ENCODE data around the gene KLF7.

Gene KLF7

GRCh38 chr2:207165121-207166038 is at the start of gene KLF7:
Gene KLF7, minus strand, starts transcription at chr2:207165948. Its CDS starts 380 bp downstream, at chr2:207165568.
- DNase-seq (peak; percentile 60), ATAC-seq (no peak)

DNA sequence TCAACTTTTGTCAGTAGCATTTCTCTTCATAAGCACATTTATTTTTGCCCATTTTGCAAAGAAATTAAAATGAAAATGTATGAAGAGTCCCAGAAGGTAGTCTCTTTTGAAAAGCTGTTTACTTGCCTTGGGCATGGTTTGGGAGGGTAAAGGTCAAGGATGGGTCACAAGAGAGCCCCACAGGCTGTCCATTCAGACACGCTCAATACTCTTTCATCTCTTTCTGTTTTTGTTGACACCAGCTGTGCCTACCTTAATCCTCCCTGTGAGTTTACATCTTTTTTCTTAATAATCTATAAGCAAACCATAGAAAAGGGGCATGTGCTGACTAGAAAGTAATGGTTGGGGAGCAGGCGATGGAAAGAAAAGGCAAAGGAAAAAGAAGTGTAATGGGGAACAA is 49.6 kb upstream of the KLF7 start:
- DNase-seq: no peak

DNA sequence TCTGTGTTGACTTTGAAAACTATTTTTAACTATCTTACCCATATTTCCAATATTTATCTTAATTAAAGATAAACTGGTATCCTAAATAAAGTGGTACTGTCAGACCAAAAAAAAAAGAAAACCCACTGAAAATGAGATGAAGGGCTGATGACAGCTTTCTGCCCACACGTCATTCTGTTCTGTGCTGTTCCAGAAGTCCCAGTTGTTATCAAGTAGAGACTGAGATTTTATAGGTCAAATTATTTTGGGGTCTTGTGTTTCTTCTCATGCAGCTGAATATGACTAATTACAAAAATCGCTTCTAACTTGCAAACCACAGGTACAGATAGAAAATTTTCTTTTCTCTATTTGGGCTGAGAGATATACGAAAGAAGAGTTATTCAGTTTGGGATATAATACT is 48.7 kb upstream of the KLF7 start:
- DNase-seq: no peak
- ATAC-seq: peak; percentile 57

More for the DNA sequence above, 49.6 kb upstream of the KLF7 start:
- ATAC-seq: no peak

DNA sequence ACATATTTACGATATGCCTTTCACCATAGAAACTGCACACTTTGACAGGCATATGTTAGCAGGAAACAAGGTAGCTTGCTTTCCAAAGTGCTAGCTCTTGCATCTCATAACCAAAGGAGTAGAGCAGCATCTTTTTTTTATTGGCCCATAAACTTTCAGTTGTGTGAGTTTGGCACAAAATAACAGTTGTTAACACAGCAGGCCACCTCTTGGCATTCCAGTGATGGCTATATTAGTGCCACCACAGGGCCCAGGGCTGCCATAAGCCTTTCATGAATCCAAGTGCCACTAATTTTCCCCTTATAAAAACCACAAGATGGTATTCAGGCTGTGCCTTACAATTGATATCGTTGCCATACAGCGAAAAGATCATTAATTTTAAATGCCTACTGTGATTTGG is 40.3 kb upstream of the KLF7 start:
- ATAC-seq (no peak), DNase-seq (no peak)

- no peak for ATAC-seq
- no peak for DNase-seq
Observed at GRCh38 chr2:207205173-207205957, 39.6 kb upstream of the KLF7 start.

DNA sequence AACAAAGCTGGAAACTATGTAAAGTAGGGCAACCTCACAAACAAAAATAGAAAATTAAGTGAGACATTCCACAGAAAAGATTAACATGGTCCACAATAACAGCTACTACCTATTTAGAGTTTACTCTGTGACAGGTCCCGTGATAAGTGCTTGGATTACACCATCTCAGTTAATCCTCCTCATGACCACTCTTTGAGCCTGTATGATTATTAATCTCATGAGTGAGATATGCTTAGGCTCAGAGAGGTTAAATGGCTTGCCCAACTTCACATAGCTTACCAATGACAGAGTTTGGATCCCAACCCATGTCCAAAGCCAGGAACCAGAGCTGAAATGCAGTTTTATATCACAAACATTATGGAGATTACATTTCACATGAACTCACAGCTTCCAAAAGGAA is 37.3 kb upstream of the KLF7 start:
- ATAC-seq (no peak), DNase-seq (no peak)

- peak; percentile 27 for DNase-seq
- ATAC-seq: no peak
Observed at GRCh38 chr2:207202645-207203044, 36.9 kb upstream of the KLF7 start.

GRCh38 chr2:207201416-207201815 is 35.7 kb upstream of the KLF7 start:
- ATAC-seq: no peak
- DNase-seq: no peak

DNA sequence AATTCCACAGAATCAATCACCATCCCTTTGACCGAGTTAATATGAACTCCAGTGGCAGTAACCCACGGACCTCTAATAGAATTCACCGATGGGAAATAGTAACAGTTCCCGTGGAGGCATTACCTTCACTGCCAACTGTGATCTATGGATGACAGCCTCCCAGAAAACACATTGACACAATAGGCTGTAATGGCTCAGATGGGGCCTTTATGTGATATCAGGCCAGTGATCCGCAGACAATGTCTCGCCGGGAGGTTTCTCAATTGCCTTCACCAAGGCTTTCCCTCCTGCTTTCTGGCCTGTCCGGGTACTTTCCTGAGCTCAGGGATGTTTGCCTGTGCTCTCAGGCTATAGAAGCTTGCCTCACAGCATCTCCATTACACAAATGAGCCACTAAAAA is 34.4 kb upstream of the KLF7 start:
- ATAC-seq (no peak), DNase-seq (no peak)

DNA sequence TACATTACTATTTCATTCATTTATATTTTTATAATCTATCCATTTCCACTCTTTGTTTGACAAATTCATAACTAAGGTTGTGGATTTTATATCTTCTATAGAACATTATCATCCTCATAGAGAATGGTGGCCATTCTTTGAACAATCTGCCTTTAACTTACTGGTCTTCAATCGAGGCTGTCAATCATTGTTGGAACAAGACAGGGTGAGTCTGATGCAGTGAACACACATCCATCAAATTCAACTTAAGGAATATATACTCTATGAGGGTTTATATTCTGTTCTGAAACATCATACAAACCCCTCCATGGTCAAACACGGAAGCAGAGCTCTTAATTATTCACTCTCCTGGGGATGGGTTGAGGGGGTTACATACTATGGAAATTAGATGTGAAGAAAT is 28.3 kb upstream of the KLF7 start:
- ATAC-seq: no peak
- DNase-seq: no peak

DNA sequence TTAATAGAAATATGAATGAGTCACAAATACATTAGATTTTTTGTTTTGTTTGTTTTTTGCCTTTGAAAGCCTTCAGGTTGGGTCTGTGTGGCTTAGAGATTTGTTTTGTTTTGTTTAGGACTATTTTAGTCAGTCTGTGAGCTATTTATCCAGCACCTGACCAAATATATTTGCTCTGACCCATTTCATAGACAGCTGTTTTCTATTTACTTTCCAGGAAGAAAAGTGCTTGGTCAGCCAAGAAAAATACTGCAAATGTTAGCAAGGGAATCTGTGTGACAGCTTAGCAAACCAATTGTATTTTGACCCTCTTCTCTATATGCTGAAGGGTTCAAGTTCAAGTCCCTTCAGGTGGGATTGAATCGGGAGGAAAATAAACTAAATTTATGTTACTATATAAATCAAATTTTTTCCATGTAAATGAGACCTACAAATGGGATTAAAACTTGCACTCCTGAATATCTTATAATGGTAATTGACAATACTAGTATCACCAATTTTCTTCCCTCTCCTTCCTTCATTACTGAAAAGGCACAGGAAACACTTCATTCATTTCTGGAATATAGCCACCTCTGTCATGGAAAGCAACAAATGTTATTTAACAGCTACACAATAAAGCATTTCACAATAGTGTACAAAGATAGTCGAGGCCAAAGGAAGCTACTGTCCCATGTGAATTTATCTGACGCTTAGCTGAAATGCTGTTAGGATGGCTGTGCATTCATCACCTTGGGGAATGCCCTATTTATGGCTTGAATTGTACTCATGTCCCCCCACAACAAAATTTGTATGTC is 23.1 kb upstream of the KLF7 start:
- DNase-seq (no peak), ATAC-seq (no peak)

- DNase-seq (no peak), ATAC-seq (no peak)
Observed at GRCh38 chr2:207185372-207185771, 19.6 kb upstream of the KLF7 start.

DNA sequence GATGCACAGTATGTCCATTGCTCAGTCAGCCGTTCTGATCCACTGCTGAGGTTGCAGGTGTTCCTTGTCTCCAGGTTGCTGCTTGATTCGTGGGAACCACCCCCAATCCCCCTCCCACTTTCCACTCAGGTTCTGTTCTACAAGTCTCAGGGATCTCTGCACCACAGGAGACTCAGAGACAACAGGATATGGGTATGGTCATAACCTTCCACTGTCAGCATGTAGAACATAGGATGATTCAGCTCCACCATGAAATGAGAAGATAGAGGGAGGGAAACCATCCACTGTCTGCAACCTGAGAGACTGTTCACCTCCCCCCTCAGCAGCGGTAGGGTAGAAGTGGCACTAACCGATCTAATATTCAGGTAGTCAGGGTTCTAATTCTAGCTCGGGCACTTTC is 19.0 kb upstream of the KLF7 start:
- peak; percentile 86 for ATAC-seq

DNA sequence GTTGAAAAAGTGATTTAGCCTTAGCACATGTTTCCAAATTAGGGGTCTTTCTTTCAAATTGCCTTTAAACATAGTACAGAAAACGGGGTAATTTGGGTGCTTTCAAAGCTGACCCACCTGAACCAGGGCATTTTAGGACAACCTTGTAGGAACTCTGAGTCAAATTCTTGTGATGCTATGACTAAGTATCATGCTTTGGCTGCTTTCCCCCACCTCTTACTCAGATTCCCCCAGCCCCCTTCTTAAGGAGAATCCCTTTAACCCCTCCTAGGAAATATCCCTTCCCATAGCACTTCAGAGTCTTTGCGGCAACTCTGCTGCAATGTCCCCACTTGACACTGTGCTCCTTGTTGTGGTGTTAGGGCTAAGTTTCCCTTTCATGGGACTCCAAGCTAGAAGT is 18.6 kb upstream of the KLF7 start:
- DNase-seq (no peak), ATAC-seq (peak; percentile 45)

More for the DNA sequence above, 19.0 kb upstream of the KLF7 start:
- DNase-seq: no peak

- ATAC-seq (no peak), DNase-seq (no peak)
Observed at GRCh38 chr2:207183506-207183905, 17.8 kb upstream of the KLF7 start.

DNA sequence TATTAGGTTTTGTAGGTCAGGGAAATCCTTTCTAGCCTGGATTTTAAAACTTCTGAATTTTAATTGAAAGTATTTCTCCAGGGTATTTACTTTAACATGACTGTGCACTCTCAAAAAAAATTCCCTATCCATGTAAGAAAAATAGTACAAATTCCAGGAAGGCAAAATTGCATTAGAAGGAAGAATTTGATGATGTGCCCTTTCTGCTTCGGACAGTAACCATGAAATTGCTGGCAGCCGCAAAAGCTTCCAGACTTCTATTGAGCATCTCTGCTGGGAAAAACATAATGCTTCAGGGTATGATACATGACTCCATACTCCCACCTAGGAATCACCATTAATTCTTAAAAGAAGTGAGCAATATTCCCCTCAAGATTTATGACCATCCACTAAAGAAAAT is 17.2 kb upstream of the KLF7 start:
- ATAC-seq (no peak), DNase-seq (no peak)

DNA sequence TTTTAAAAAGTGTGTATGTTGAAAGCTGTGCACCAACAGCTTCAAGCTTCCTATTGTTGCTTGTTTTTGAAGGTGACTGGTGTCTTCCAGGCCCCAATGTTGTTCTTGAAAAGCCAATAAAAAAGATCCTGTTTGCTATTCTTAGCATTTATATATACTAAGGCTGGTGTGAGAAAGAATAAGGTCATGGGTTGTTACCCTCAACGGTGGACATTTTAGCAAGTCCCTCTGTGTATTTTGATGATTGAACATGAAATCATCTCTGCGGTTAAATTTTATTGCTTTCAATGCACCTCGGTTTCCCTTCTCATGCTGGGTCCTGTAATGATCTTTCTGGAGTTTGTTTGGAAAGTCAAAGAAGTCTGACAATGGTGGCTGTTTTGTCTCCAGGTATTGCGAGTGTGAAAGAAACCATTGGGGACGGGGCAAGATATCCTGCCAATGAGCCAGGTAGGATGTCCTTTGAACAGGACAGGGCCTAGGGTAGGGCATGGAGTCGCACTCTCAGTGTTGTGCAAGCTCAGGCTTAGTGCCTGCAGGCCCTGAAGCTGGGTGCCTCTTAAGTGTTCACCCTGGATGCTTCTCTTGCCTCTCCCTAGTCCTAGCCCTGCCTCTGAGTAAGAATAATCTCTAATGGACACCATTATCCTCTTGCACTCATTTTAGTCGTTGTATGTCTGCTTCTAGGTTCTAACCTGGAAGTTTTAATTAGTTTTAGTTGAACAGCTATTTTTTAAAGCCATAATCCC is 16.0 kb upstream of the KLF7 start:
- no peak for DNase-seq
- no peak for ATAC-seq

DNA sequence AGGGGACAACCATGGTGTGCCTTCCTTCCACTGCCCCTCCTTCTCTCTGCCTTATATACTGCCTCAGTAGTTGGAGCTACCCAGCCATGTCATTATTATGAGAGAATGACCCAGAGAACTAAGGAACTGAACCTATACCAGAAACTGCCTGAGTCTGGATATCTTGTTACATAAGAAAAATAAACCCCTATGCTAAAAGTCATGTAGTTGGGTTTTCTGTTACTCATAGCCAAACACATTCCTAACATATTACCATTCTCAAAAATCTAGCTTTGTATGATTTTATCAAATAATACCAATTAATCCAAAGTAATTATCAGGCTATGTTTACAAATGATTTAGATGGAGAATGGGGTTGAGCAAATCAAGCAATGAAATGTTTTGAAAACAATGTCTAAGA is 15.0 kb upstream of the KLF7 start:
- ATAC-seq (no peak), DNase-seq (no peak)

GRCh38 chr2:207176247-207176646 is 10.5 kb upstream of the KLF7 start:
- ATAC-seq (peak; percentile 52), DNase-seq (no peak)

DNA sequence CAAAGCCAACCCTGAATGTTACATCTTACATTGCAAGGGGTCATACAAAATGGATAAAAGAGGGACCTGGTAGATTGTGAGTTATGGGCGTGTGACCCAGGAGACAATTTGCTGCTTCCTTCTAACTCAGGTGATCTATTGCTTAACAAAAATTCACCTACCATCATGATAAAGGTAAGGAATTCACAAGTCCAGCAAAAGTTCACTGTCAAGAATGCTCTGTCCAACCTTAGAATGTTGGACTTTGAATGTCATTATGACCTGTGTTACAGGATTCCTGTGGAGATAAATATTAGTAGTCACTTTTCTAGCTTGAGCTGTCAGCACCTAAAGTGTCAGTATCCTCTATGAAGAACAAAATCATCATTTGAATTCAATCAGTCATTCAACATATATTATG is 7.9 kb upstream of the KLF7 start:
- DNase-seq (no peak), ATAC-seq (no peak)

GRCh38 chr2:207167099-207167923 is 1.6 kb upstream of the KLF7 start:
- ATAC-seq: peak; percentile 4

More at GRCh38 chr2:207167099-207167923, 1.6 kb upstream of the KLF7 start:
- DNase-seq: no peak

All from stimulated activated naive CD8-positive, alpha-beta T cell treated with anti-CD3 and anti-CD28 coated beads, Interleukin-15, Interleukin-2, amounts not matched to agents 100 U/mL and 50 U/mL, for 24 hours (primary cell).